HG03571 (cell line): ENCODE data around the gene PSMD14.
"Not testable (repeated sequence)": the region's sequence is repeated elsewhere in the genome, so short reads cannot be mapped to it uniquely, and the experiment has no call there.

ENCODE experiments used
- ATAC-seq: cut with Tn5 transposase; IDR thresholded peaks from one replicate; pipeline ENCODE4 v1.9.1; 2021; ENCODE audit not compliant: unreplicated experiment

PSMD14 gene

GRCh38 chr2:161335626-161336025 lies 27.4 kb downstream of the PSMD14 start:
- ATAC-seq: no peak

DNA sequence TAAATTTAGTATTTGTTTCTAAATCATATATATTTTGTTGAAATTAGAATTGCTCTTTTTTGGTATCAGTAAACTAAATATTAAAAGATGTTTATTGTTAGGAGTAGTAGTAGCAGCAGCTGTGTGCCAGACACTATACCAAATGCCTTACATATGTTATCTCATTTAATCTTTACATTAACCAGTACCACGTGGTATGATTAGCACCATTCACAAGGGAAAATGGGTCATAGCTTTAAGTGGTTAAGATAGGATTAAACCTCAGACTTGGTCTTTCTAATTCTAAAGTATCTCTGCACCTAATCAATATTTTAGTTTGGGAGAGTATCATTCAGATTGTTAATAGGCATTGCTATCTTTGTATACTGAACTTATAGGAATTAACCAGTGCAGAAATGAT lies 29.0 kb downstream of the PSMD14 start:
- ATAC-seq: no peak

DNA sequence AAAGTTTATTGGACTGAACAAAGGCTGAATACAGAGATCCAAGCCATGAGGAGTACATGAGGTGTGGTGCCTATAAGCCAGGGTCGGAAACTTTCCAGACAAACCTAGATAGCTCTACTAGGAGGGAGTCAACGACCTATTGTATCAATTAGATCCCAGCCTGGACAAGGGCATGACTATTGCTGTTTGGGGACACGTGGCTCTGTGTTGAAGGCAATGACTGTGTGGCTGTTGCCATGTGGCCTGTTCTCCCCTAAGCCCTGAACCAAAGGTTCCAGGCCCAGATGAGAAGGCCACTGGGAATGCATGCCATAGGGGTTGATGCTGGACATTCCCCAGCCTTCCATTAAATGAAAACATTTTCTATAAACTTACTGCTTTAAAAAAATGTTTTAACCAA lies 31.3 kb downstream of the PSMD14 start:
- ATAC-seq: not testable (repeated sequence)

DNA sequence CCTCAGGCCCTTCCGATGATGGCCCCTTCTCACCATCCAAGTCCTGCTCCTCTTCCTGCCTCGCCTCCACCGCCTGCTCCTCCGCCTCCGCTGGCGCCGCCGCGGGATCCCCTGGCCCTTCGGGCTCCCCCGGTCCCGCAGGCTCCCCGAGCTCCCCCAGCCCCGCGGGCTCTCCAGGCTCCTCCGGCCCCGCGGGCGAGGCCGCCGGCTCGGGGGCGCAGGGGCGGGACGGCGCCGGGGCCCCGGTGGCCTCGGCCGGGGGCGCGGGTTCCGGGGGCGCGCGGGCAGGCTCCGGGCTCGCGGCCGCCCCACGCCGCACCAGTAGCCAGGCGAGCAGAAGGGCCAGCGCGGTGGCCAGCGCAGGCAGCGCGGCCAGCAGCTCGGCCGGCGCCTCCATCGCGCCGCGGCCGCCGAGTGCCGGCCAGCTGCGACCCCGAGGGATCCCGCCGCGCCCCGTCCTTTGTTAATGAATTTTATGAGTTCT lies 32.7 kb downstream of the PSMD14 start:
- ATAC-seq: not testable (repeated sequence)

DNA sequence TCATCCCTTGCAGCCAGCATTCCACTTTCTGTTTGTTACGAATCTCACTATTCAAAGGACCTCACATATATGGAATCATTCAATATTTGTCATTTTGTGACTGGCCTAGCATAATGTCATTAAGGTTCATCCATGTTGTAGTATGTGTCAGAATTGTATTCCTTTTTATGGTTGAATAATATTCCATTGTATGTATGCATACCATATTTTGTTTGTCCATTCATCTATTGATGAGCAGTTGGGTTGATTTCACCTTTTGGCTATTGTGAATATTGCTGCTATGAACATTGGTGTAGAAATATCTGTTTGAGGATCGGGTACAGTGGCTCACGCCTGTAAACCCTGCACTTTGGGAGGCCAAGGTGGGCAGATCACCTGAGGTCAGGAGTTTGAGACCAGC lies 35.0 kb downstream of the PSMD14 start:
- no peak for ATAC-seq

GRCh38 chr2:161344692-161345091 lies 36.5 kb downstream of the PSMD14 start:
- ATAC-seq: no peak

- no peak for ATAC-seq
Observed at GRCh38 chr2:161351678-161352077, 43.5 kb downstream of the PSMD14 start.

- ATAC-seq: no peak
Observed at GRCh38 chr2:161352719-161353118, 44.5 kb downstream of the PSMD14 start.

- no peak for ATAC-seq
Observed at GRCh38 chr2:161353543-161353942, 45.3 kb downstream of the PSMD14 start.

- no peak for ATAC-seq
Observed at GRCh38 chr2:161354106-161354505, 45.9 kb downstream of the PSMD14 start.

DNA sequence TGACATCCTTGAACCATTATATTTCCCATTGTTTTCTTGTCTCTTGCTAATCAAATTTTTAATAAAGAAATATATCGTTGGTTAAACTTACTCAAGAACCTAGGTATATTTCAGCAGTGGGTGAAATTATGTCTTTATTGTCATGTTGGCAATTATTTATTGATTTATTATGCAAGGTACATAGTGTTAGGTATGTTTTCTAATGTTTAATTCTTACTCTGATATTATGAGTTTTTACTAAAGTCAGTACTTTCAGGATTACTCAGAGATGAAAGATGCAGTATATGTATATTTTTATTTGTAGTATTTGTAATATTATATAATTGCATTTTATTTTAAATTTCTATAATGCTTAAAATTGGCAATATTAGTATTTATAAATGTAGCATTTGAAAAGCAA lies 46.9 kb downstream of the PSMD14 start:
- ATAC-seq: no peak

DNA sequence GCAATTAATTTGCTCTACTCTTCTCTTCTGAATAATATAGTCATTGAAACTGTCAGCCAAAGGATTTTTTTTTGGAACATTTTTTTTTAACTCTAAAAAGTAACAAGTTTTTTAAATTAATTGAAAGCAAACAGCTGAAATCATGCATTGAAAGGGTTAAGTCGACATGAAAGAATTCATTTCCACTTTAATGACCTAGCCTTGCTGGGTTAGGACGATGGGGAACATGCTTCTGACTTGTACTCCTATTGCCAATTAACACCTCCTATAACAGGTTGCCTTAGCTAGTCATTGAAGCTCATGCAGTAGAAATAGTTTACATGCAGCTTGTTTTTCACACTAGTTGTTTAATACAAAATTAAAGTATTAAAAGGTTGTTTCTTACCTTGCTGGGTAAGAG lies 47.8 kb downstream of the PSMD14 start:
- no peak for ATAC-seq

DNA sequence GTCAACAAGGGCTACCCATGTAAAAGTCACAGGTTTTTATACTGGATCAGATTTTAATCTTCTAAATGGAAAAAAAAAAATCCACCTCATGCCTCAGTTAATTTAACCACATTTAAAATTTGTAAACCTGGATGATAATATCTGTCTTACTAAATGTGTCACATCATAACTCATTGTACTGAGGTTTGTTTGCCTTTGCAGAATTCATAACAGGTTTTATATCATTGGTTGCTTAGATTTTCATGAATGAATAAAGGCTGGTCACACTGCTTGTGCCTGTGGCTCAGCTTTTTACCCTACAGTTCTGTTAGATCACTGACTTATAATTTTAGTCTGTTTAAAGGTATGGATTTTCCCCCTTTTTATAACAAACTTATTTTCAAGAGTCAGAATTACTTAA lies 48.9 kb downstream of the PSMD14 start:
- no peak for ATAC-seq

DNA sequence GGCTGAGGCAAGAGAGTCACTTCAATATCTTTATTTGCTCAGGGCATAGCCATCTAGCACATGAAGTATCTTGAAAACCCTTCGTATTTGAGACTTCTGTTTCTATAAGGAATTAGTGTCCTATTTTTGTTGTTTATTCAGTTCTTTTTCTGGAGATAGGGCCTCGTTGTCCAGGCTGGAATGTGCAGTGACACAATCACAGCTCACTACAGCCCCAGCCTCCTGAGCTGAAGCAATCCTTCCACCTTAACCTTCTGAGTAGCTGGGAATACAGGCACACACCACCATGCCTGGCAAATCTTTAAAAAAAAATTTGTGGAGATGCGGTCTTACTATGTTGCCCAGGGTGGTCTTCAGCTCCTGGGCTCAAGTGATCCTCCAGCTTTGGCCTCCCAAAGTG lies 50.6 kb downstream of the PSMD14 start:
- no peak for ATAC-seq

DNA sequence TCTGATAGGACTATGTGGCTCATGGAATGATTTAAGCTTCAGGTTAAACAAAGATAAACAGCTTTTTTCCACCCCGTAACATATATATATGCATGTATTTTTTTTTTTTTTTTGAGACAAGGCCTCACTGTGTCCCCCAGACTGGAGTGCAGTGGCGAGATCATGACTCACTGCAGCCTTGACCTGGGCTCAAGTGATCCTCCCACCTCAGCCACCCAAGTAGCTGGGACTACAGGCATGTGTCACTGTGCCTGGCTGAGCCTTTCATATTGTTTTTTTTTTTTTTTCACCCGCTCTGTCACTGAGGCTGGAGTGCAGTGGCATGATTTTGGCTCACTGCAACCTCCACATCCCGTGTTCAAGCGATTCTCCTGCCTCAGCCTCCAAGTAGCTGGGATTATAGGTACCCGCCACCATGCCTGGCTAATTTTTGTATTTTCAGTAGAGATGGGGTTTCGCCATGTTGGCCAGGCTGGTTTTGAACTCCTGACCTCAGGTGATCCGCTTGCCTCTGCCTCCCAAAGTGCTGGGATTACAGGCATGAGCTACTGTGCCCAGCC lies 52.0 kb downstream of the PSMD14 start:
- not testable (repeated sequence) for ATAC-seq

- ATAC-seq: no peak
Observed at GRCh38 chr2:161362568-161363166, 54.4 kb downstream of the PSMD14 start.

GRCh38 chr2:161367675-161368074 lies 59.5 kb downstream of the PSMD14 start:
- no peak for ATAC-seq

- no peak for ATAC-seq
Observed at GRCh38 chr2:161369311-161369710, 61.1 kb downstream of the PSMD14 start.

DNA sequence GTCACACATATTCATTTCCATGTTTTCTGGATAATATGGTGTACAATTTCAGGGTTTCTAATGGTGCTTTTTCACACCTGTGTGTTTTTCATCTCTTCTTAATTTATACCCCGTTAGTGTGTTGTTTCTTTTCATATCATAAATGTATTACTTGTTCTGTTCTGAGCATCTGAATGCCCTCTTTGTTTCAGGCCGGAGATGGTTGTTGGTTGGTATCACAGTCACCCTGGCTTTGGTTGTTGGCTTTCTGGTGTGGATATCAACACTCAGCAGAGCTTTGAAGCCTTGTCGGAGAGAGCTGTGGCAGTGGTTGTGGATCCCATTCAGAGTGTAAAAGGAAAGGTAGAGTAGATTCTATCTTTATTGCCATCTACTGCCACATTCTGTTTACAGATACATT lies 62.8 kb downstream of the PSMD14 start:
- ATAC-seq: no peak

DNA sequence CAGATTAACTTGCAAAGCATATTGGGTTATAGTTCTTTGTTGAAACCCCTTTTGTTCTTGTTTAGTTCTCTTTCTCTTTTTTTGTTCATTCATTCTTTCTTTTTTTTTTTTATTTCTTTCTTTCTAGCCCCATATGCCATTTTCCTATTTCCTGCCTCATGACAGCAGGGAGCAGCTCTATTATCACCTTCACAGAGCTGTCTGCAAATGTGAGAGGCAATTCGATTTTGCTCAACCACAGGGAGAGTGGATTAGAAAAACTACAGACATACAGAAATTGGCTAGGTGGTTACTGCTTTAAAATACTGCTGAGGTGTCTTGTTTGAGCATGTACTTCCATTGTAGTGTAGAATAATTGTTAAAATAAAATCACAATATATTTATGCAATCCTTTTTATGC lies 63.6 kb downstream of the PSMD14 start:
- ATAC-seq: no peak

GRCh38 chr2:161373942-161374341 lies 65.7 kb downstream of the PSMD14 start:
- no peak for ATAC-seq

DNA sequence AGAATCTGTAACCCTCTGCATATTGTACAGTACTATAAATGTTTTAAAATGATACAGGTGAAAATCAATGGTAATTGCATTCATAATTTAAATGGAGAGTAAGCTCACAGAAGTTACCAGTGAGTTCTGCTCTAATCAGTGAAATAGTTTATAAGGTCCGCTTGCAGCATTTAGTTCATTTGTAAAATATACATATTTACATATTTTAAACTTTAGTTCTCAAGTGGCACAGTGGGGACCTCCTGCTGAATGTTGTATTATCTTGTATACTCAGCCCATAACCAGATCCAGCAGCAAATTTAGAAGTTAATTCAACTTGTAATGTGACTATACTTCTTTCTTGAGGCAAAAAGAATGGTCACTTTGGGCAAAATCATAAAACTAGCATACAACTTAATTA lies 66.2 kb downstream of the PSMD14 start:
- ATAC-seq: no peak

DNA sequence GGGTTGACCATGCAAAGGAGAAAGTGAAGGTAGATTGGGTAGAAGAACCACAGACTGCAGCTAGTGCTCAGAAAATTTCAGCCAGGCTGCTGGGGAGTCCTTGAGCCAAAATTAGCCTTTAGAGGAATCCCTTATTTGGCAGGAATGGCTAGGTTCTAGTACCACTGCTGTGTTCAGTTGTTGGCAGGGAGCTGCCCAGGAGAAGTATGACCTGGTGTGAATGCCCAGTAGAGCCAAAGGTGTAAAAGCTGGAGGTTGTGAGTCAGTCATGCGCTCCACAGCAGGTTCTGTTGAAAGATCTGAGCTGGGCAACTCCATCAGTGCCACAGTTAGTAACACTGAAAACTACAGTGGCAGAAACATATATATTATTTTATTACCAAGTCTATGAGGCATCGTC lies 71.5 kb downstream of the PSMD14 start:
- ATAC-seq: no peak
